SK-N-SH treated with all-trans-retinoic acid at 6 μM for 48 hours (cell line): ENCODE results near the gene SERTAD3.
A peak's percentile ranks its signal among the peaks of the same experiment; 100 is the strongest.

Experiments
- ATAC-seq: fragments of 200-7000 bp; cut with Tn5 transposase; 3 replicates; pipeline ENCODE4 v1.9.1; 2020; ENCODE audit warnings: mild to moderate bottlenecking, moderate library complexity
- ARNTL ChIP-seq: fragments of 450-650 bp; formaldehyde crosslinking; IDR thresholded peaks from 2 replicates; pipeline ENCODE4 v1.5.0; 2020; ENCODE audit warnings: low read depth, mild to moderate bottlenecking, moderate library complexity, borderline replicate concordance
- BACH2 ChIP-seq: fragments of 250-450 bp; sonication (Bioruptor Pico); IDR thresholded peaks from 2 replicates; pipeline ENCODE4 v1.9.0; 2021; ENCODE audit warnings: mild to moderate bottlenecking, borderline replicate concordance
- CREB5 ChIP-seq: fragments of 250-450 bp; sonication (Bioruptor Pico); IDR thresholded peaks from 2 replicates; pipeline ENCODE4 v1.5.1; 2020; ENCODE audit warnings: low read depth, mild to moderate bottlenecking, moderate library complexity
- CSRNP3 ChIP-seq: fragments of 250-450 bp; sonication (Bioruptor Pico); IDR thresholded peaks from 2 replicates; pipeline ENCODE4 v1.5.1; 2021; ENCODE audit warnings: mild to moderate bottlenecking, moderate library complexity
- ESRRG ChIP-seq: fragments of 250-450 bp; sonication (Bioruptor Pico); IDR thresholded peaks from 2 replicates; pipeline ENCODE4 v1.6.1; 2021; ENCODE audit warnings: mild to moderate bottlenecking
- GLIS3 ChIP-seq: fragments of 250-450 bp; sonication (Bioruptor Pico); IDR thresholded peaks from 2 replicates; pipeline ENCODE4 v1.5.0; 2020; ENCODE audit warnings: mild to moderate bottlenecking, moderate library complexity
- ISL1 ChIP-seq: fragments of 250-450 bp; sonication (Bioruptor Pico); IDR thresholded peaks from 2 replicates; pipeline ENCODE4 v2.1.2; 2022; ENCODE audit warnings: mild to moderate bottlenecking, moderate library complexity
- OSR1 ChIP-seq: fragments of 250-450 bp; sonication (Bioruptor Pico); IDR thresholded peaks from 2 replicates; pipeline ENCODE4 v1.8.0; 2022; ENCODE audit warnings: moderate library complexity, mild to moderate bottlenecking, inconsistent platforms
- PATZ1 ChIP-seq: fragments of 250-450 bp; sonication (Bioruptor Pico); IDR thresholded peaks from 2 replicates; pipeline ENCODE4 v1.8.0; 2020; ENCODE audit warnings: mild to moderate bottlenecking, moderate library complexity, borderline replicate concordance
- POU6F1 ChIP-seq: fragments of 250-450 bp; sonication (Bioruptor Pico); IDR thresholded peaks from 2 replicates; pipeline ENCODE4 v1.8.0; 2021; ENCODE audit warnings: low read depth, mild to moderate bottlenecking, moderate library complexity, borderline replicate concordance
- PPARA ChIP-seq: fragments of 250-450 bp; sonication (Bioruptor Pico); IDR thresholded peaks from 2 replicates; pipeline ENCODE4 v1.5.0; 2020; ENCODE audit warnings: mild to moderate bottlenecking, borderline replicate concordance
- RARB ChIP-seq: fragments of 250-450 bp; sonication (Bioruptor Pico); IDR thresholded peaks from 2 replicates; pipeline ENCODE4 v1.8.0; 2021; ENCODE audit warnings: mild to moderate bottlenecking, moderate library complexity
- SNAI2 ChIP-seq: fragments of 250-450 bp; sonication (Bioruptor Pico); IDR thresholded peaks from 2 replicates; pipeline ENCODE4 v1.5.0; 2020; ENCODE audit warnings: mild to moderate bottlenecking, moderate library complexity
- TCF4 ChIP-seq: fragments of 250-450 bp; sonication (Bioruptor Pico); IDR thresholded peaks from 2 replicates; pipeline ENCODE4 v1.8.0; 2021; ENCODE audit warnings: mild to moderate bottlenecking, moderate library complexity, borderline replicate concordance
- TOX ChIP-seq: fragments of 250-450 bp; sonication (Bioruptor Pico); IDR thresholded peaks from 2 replicates; pipeline ENCODE4 v1.8.0; 2021; ENCODE audit warnings: mild to moderate bottlenecking, moderate library complexity, borderline replicate concordance
- ZC3H10 ChIP-seq: fragments of 250-450 bp; sonication (Bioruptor Pico); IDR thresholded peaks from 2 replicates; pipeline ENCODE4 v1.5.1; 2021; ENCODE audit warnings: mild to moderate bottlenecking, moderate library complexity
- ZFP3 ChIP-seq: fragments of 250-450 bp; sonication (Bioruptor Pico); IDR thresholded peaks from 2 replicates; pipeline ENCODE4 v1.5.0; 2020; ENCODE audit warnings: mild to moderate bottlenecking, moderate library complexity
- ZFP30 ChIP-seq: fragments of 450-650 bp; formaldehyde crosslinking; IDR thresholded peaks from 2 replicates; pipeline ENCODE4 v1.5.0; 2022; ENCODE audit warnings: mild to moderate bottlenecking, moderate library complexity
- ZNF565 ChIP-seq: fragments of 450-650 bp; formaldehyde crosslinking; conservative IDR thresholded peaks from 2 replicates; pipeline ENCODE4 v1.5.0; 2020; ENCODE audit warnings: low read depth, mild to moderate bottlenecking, moderate library complexity
- ZNF70 ChIP-seq: fragments of 450-650 bp; formaldehyde crosslinking; IDR thresholded peaks from 2 replicates; pipeline ENCODE4 v1.5.0; 2020; ENCODE audit warnings: mild to moderate bottlenecking, moderate library complexity
- ZNF8 ChIP-seq: fragments of 450-650 bp; formaldehyde crosslinking; IDR thresholded peaks from 2 replicates; pipeline ENCODE4 v1.5.0; 2020; ENCODE audit warnings: mild to moderate bottlenecking, moderate library complexity

The SERTAD3 gene

GRCh38 chr19:40466219-40466984 is 22.3 kb upstream of the SERTAD3 start:
- ATAC-seq = 0 out of 3 replicates have a peak, but pooled peaks have one; percentile 2
- TF ChIP-seq ISL1 (no peak), CREB5 (CRISPR knock-in tag) (no peak), GLIS3 (no peak), ARNTL (CRISPR knock-in tag) (no peak), OSR1 (CRISPR knock-in tag) (no peak), CSRNP3 (CRISPR knock-in tag) (no peak), BACH2 (no peak), PPARA (CRISPR knock-in tag) (no peak)

GRCh38 chr19:40465557-40466218 is 21.6 kb upstream of the SERTAD3 start, which contains the start of gene BLVRB:
Gene BLVRB, minus strand, starts transcription at chr19:40465745. Its CDS starts 57 bp downstream, at chr19:40465688.
- no peak for TF ChIP-seq ZFP3
- TF ChIP-seq ISL1 = no peak
- TF ChIP-seq ZC3H10 (CRISPR knock-in tag) = no peak

GRCh38 chr19:40465025-40465556 is 21.0 kb upstream of the SERTAD3 start:
- ATAC-seq = peak; percentile 10
- no peak for TF ChIP-seq ZNF565 (CRISPR knock-in tag)
- TF ChIP-seq ZFP3 = no peak
- TF ChIP-seq SNAI2 (CRISPR knock-in tag) = no peak
- no peak for TF ChIP-seq ARNTL (CRISPR knock-in tag)
- no peak for TF ChIP-seq OSR1 (CRISPR knock-in tag)
- no peak for TF ChIP-seq ESRRG (CRISPR knock-in tag)
- no peak for TF ChIP-seq CREB5 (CRISPR knock-in tag)
- TF ChIP-seq ISL1 = no peak
- TF ChIP-seq BACH2 = no peak
- no peak for TF ChIP-seq ZFP30 (CRISPR knock-in tag)
- TF ChIP-seq TCF4 (CRISPR knock-in tag) = no peak
- TF ChIP-seq ZC3H10 (CRISPR knock-in tag) = no peak
- no peak for TF ChIP-seq TOX (CRISPR knock-in tag)
- TF ChIP-seq POU6F1 (CRISPR knock-in tag) = no peak
- TF ChIP-seq ZNF70 (CRISPR knock-in tag) = no peak
- no peak for TF ChIP-seq PATZ1 (CRISPR knock-in tag)
- no peak for TF ChIP-seq ZNF8 (CRISPR knock-in tag)
- TF ChIP-seq RARB (CRISPR knock-in tag) = no peak

More at GRCh38 chr19:40465557-40466218, 21.6 kb upstream of the SERTAD3 start, which contains the start of gene BLVRB:
- peak; percentile 91 for ATAC-seq
